ENCODE data around the gene MRM1.

Gene MRM1

GRCh38 chr17:36629970-36630502, 28.7 kb downstream of the MRM1 start:
- no peak for DNase-seq

- DNase-seq: no peak
Observed at GRCh38 chr17:36631022-36631421, 29.6 kb downstream of the MRM1 start.

GRCh38 chr17:36632916-36633771, 31.8 kb downstream of the MRM1 start:
- peak in 2 of 58 donors; percentile 7 to 30 for DNase-seq

GRCh38 chr17:36640346-36640745, 39.0 kb downstream of the MRM1 start:
- no peak for DNase-seq

- DNase-seq: no peak
Observed at GRCh38 chr17:36640836-36641235, 39.5 kb downstream of the MRM1 start.

- DNase-seq: no peak
Observed at GRCh38 chr17:36641331-36641876, 40.0 kb downstream of the MRM1 start.

GRCh38 chr17:36641877-36642845, 40.8 kb downstream of the MRM1 start:
- DNase-seq: no peak

- no peak for DNase-seq
Observed at GRCh38 chr17:36643086-36643685, 41.8 kb downstream of the MRM1 start.

GRCh38 chr17:36645422-36645821, 44.0 kb downstream of the MRM1 start:
- DNase-seq: no peak

GRCh38 chr17:36647636-36648035, 46.3 kb downstream of the MRM1 start:
- no peak for DNase-seq

GRCh38 chr17:36650096-36650775, 48.9 kb downstream of the MRM1 start:
- DNase-seq: no peak

- DNase-seq: no peak
Observed at GRCh38 chr17:36653374-36653773, 52.0 kb downstream of the MRM1 start.

GRCh38 chr17:36653856-36654255, 52.5 kb downstream of the MRM1 start:
- DNase-seq: no peak

- DNase-seq: no peak
Observed at GRCh38 chr17:36655726-36656125, 54.3 kb downstream of the MRM1 start.

- DNase-seq: no peak
Observed at GRCh38 chr17:36657390-36657762, 56.0 kb downstream of the MRM1 start.

- DNase-seq: peak in 5 of 58 donors; percentile 1 to 14 (median 7)
Observed at GRCh38 chr17:36657763-36658490, 56.5 kb downstream of the MRM1 start.
